OCI-LY3 (cell line): ENCODE data around the gene TSPO.

Experiments used
- CTCF ChIP-seq: fragments of 200-600, 300-600 bp; sonication (generic); IDR thresholded peaks from 2 replicates; pipeline ENCODE4 v1.5.1; 2014; ENCODE audit warnings: antibody characterized with exemption, low read length, low read depth
- EZH2phosphoT487 ChIP-seq: fragments of 200-600 bp; shearing (Covaris generic); IDR thresholded peaks from 2 replicates; pipeline ENCODE4 v1.6.1; 2018; ENCODE audit warnings: antibody characterized with exemption, mixed run types, low read depth

DNA sequence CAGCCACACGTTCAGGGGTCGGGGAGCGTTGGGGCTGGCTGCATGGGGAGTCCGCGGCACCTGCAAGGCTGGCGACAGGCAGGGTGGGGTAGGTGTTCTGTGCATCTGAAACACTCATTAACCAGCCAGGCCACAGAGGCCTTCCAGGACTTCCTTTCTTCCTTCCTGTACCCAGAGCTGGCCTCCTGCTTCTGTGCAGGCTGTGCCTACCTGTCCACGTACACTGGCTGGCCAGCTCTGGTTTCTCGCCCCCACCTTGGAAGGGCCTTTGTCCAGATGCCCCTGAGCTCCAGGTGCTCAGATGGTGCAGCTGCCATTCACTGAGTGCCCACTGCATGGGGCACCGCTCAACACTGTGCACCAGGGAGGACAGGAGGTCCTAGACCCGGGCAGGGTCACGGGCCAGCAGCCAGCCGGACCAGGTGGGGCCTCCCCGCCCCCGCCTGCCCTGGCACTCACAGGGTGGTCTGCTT, 19.7 kb downstream of the TSPO start:
- TF ChIP-seq CTCF (no peak), EZH2phosphoT487 (no peak)
